H1 (cell line): ENCODE measurements around the gene ABCA13. TPM values are rescaled to one million over a fixed set of nuclear protein-coding genes. Genes with fewer than 3 reads are reported as not detected.

Experiments used
- EP300 ChIP-seq, 2 experiments: IDR thresholded peaks; 1 replicate in 1 of 2; 2 replicates in 1 of 2; pipeline ENCODE4 v1.6.1; 2011 to 2012; ENCODE audit warnings: low read depth in 2 of 2, low read length in 2 of 2, mild to moderate bottlenecking in 2 of 2, borderline replicate concordance in 1 of 2, inconsistent platforms in 1 of 2, moderate library complexity in 1 of 2
- polyA plus RNA-seq, 7 experiments: library from polyadenylated mRNA; depleted of rRNA in 3 of 7; stranded (reverse) in 5 of 7; unstranded in 2 of 7; fragments of >200 nt in 5 of 7; fragments of 200-250 nt in 2 of 7; gene quantifications; 1 replicate in 5 of 7; 2 replicates in 1 of 7; 4 replicates in 1 of 7; pipeline versions ENCODE4 v1.2.1 to v1.2.3, GENCODE V29; 2011 to 2013; ENCODE audit warnings: missing spikeins in 2 of 7, mixed read lengths in 2 of 7
- total RNA-seq: library from RNA; stranded (reverse); fragmentation: NEBNext Ultra II Directional; extraction: Animal tissue kit (Norgen Biotek cat#: 25700); gene quantifications from 2 replicates; pipeline ENCODE4 v1.2.1, GENCODE V29; 2021
- TF ChIP-seq, protein P1 (sequence below): fragments of 300-600 bp; sonication (generic); IDR thresholded peaks from 2 replicates; pipeline ENCODE4 v1.7.1; 2012; ENCODE audit warnings: low read length, moderate library complexity, mild to moderate bottlenecking, inconsistent platforms; ENCODE audit not compliant: insufficient replicate concordance

Gene ABCA13
- total and polyA plus RNA-seq, 2 of the 8 experiments (the other 6 are each of a cell fraction or from before 2014, with no cell fraction given): 0.07 to 0.09 TPM

DNA sequence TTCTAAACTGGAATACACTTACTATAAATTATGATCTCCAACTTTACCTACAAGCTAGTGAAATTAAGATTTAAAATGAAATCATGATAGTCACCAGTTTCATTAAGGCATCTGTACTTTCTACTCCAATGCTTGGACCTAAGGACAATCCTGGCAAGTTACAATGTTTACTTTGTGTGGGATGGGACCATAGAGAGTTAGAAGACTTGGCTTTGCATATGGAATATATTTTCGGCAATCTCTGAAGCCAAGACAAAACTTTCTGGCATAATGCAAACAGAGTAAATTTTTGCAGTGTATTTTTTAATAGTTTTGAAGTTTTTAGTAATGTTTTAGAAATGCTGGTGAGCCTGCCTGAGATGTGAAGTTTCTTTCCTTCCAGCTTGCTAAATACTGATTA, 248.9 kb downstream of the ABCA13 start (continued):
- TF ChIP-seq, protein P1, sequence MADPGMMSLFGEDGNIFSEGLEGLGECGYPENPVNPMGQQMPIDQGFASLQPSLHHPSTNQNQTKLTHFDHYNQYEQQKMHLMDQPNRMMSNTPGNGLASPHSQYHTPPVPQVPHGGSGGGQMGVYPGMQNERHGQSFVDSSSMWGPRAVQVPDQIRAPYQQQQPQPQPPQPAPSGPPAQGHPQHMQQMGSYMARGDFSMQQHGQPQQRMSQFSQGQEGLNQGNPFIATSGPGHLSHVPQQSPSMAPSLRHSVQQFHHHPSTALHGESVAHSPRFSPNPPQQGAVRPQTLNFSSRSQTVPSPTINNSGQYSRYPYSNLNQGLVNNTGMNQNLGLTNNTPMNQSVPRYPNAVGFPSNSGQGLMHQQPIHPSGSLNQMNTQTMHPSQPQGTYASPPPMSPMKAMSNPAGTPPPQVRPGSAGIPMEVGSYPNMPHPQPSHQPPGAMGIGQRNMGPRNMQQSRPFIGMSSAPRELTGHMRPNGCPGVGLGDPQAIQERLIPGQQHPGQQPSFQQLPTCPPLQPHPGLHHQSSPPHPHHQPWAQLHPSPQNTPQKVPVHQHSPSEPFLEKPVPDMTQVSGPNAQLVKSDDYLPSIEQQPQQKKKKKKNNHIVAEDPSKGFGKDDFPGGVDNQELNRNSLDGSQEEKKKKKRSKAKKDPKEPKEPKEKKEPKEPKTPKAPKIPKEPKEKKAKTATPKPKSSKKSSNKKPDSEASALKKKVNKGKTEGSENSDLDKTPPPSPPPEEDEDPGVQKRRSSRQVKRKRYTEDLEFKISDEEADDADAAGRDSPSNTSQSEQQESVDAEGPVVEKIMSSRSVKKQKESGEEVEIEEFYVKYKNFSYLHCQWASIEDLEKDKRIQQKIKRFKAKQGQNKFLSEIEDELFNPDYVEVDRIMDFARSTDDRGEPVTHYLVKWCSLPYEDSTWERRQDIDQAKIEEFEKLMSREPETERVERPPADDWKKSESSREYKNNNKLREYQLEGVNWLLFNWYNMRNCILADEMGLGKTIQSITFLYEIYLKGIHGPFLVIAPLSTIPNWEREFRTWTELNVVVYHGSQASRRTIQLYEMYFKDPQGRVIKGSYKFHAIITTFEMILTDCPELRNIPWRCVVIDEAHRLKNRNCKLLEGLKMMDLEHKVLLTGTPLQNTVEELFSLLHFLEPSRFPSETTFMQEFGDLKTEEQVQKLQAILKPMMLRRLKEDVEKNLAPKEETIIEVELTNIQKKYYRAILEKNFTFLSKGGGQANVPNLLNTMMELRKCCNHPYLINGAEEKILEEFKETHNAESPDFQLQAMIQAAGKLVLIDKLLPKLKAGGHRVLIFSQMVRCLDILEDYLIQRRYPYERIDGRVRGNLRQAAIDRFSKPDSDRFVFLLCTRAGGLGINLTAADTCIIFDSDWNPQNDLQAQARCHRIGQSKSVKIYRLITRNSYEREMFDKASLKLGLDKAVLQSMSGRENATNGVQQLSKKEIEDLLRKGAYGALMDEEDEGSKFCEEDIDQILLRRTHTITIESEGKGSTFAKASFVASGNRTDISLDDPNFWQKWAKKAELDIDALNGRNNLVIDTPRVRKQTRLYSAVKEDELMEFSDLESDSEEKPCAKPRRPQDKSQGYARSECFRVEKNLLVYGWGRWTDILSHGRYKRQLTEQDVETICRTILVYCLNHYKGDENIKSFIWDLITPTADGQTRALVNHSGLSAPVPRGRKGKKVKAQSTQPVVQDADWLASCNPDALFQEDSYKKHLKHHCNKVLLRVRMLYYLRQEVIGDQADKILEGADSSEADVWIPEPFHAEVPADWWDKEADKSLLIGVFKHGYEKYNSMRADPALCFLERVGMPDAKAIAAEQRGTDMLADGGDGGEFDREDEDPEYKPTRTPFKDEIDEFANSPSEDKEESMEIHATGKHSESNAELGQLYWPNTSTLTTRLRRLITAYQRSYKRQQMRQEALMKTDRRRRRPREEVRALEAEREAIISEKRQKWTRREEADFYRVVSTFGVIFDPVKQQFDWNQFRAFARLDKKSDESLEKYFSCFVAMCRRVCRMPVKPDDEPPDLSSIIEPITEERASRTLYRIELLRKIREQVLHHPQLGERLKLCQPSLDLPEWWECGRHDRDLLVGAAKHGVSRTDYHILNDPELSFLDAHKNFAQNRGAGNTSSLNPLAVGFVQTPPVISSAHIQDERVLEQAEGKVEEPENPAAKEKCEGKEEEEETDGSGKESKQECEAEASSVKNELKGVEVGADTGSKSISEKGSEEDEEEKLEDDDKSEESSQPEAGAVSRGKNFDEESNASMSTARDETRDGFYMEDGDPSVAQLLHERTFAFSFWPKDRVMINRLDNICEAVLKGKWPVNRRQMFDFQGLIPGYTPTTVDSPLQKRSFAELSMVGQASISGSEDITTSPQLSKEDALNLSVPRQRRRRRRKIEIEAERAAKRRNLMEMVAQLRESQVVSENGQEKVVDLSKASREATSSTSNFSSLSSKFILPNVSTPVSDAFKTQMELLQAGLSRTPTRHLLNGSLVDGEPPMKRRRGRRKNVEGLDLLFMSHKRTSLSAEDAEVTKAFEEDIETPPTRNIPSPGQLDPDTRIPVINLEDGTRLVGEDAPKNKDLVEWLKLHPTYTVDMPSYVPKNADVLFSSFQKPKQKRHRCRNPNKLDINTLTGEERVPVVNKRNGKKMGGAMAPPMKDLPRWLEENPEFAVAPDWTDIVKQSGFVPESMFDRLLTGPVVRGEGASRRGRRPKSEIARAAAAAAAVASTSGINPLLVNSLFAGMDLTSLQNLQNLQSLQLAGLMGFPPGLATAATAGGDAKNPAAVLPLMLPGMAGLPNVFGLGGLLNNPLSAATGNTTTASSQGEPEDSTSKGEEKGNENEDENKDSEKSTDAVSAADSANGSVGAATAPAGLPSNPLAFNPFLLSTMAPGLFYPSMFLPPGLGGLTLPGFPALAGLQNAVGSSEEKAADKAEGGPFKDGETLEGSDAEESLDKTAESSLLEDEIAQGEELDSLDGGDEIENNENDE: no peak
- TF ChIP-seq EP300 (IDR thresholded peaks at IDR 0.05; ENCODE audit: borderline replicate concordance in 1 of 2, low read depth in 2 of 2, low read length in 2 of 2): no peak
